ENCODE measurements around the gene ADGRE2.
"Not testable (repeated sequence)": the region's sequence is repeated elsewhere in the genome, so short reads cannot be mapped to it uniquely, and the experiment has no call there.

Gene ADGRE2

DNA sequence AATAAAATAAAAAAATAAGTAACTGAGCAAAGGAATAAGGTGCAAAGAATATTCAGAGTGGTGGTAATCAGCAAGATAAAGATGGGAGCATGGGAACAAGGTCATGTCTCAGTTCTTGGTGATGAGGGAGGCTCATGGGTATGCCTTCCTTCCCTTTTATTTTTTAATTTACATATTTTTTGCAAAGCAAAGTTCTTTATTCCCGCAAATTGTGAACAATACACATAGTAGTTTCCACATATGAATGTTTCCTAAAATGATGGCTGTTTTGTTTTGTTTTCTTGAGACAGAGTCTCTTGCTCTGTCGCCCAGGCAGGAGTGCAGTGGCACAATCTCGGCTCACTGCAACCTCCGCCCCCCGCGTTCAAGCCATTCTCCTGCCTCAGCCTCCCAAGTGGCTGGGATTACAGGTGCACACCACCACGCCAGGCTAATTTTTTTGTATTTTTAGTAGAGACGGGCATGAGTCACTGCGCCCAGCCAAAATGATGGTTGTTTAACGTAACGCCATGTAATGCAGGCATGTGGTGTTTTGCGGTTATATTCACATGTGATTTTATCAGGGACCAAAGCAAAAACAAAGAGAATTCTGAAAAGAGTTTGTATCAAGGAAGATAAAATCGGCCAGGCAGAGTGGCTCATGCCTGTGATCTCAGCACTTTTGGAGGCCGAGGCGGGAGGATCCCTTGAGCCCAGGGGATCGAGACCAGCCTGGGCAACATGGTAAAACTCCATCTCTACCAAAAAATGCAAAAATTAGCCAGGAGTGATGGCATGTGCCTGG lies 4.5 kb upstream of the ADGRE2 start:
- H3K36me3 ChIP-seq (ENCODE audit: control insufficient read depth, insufficient read depth, low read length): no peaks in the 10 kb centered on the region
- no peaks in the 10 kb centered on the region for H3K79me2 ChIP-seq
- TF ChIP-seq, protein P1, sequence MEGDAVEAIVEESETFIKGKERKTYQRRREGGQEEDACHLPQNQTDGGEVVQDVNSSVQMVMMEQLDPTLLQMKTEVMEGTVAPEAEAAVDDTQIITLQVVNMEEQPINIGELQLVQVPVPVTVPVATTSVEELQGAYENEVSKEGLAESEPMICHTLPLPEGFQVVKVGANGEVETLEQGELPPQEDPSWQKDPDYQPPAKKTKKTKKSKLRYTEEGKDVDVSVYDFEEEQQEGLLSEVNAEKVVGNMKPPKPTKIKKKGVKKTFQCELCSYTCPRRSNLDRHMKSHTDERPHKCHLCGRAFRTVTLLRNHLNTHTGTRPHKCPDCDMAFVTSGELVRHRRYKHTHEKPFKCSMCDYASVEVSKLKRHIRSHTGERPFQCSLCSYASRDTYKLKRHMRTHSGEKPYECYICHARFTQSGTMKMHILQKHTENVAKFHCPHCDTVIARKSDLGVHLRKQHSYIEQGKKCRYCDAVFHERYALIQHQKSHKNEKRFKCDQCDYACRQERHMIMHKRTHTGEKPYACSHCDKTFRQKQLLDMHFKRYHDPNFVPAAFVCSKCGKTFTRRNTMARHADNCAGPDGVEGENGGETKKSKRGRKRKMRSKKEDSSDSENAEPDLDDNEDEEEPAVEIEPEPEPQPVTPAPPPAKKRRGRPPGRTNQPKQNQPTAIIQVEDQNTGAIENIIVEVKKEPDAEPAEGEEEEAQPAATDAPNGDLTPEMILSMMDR (IDR thresholded peaks at IDR 0.05): no peak
- no peaks in the 10 kb centered on the region for H3K4me1 ChIP-seq
- no peak overlapping the region for H3K27ac ChIP-seq
- H3K4me2 ChIP-seq (ENCODE audit: low read length): no peak overlapping the region
- no peaks in the 10 kb centered on the region for H3K27me3 ChIP-seq (ENCODE audit: control insufficient read depth, insufficient read depth, low read length)
- no peak overlapping the region for H3K9ac ChIP-seq
- no peaks in the 10 kb centered on the region for H3K9me3 ChIP-seq (ENCODE audit: control insufficient read depth, low read length)
- H2AFZ ChIP-seq: no peak overlapping the region
- H3K4me3 ChIP-seq (ENCODE audit: low read depth, low read length): no peak overlapping the region

DNA sequence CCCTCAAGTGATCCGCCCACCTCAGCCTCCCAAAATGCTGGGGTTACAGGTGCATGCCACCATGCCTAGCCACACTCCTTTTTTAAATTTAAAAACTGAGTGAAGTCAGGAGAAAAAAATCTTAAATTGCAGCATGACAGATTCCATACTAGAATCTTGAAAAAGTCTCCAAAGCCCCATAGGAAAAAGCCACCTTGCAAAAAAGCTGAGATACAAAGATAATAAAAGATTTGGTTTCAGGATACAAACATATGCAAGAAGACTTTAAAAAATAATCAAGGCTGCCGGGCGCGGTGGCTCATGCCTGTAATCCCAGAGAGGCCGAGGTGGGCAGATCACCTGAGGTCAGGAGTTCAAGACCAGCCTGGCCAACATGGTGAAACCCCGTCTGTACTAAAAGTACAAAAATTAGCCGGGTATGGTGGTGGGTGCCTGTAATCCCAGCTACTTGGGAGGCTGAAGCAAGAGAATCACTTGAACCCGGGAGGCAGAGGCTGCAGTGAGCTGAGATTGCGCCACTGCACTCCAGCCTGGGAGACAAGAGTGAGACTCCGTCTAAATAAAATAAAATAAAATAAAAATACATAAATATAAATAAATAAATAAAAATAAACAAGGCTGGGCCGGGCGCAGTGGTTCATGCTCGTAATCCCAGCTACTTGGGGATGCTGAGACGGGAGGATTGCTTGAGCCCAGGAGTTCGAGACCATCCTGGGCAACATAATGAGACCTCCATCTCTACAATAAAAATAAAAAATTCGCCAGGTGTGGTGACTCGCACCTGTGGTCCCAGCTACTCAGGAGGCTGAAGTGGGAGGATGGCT lies 3.6 kb upstream of the ADGRE2 start:
- not testable (repeated sequence) for H3K27me3 ChIP-seq (ENCODE audit: control insufficient read depth, insufficient read depth, low read length); H2AFZ ChIP-seq

DNA sequence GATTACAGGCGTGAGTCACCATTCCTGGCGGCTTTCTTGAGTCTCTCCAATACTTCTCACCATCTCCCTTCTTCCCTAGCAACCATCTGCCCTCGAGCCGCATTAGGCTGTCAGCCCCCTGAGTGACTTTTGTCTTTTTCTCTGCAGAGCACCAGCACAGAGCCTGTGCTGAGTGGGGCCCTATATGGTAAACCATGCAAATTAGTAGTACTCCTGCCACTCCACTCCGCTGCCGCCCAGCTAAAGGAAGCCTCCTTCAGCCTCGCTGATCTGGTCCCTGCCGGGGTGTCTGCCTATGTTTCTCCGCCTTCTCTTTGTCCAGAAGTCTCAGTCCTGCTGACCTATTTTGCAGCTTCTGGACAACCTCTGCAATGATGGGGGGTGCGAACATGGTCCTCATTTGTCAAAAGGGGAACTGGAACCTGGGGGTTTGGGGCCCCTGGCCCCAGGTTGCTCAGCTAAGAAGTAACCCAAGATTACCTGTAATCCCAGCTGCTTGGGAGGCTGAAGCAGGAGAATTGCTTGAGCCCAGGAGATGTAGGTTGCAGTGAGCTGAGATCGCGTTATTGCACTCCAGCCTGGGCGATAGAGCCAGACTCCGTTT lies 2.4 kb upstream of the ADGRE2 start:
- not testable (repeated sequence) for H3K27me3 ChIP-seq (ENCODE audit: control insufficient read depth, insufficient read depth, low read length); H3K4me2 ChIP-seq (ENCODE audit: low read length); H2AFZ ChIP-seq; H3K79me2 ChIP-seq; H3K27ac ChIP-seq; H3K9ac ChIP-seq; H3K4me1 ChIP-seq; H3K4me3 ChIP-seq (ENCODE audit: low read depth, low read length); H3K36me3 ChIP-seq (ENCODE audit: control insufficient read depth, insufficient read depth, low read length); H3K9me3 ChIP-seq (ENCODE audit: control insufficient read depth, low read length)

More for the DNA sequence above, 3.6 kb upstream of the ADGRE2 start:
- not testable (repeated sequence) for H3K4me1 ChIP-seq; H3K9me3 ChIP-seq (ENCODE audit: control insufficient read depth, low read length); H3K79me2 ChIP-seq; H3K4me2 ChIP-seq (ENCODE audit: low read length); H3K36me3 ChIP-seq (ENCODE audit: control insufficient read depth, insufficient read depth, low read length); H3K27ac ChIP-seq; H3K4me3 ChIP-seq (ENCODE audit: low read depth, low read length); H3K9ac ChIP-seq

DNA sequence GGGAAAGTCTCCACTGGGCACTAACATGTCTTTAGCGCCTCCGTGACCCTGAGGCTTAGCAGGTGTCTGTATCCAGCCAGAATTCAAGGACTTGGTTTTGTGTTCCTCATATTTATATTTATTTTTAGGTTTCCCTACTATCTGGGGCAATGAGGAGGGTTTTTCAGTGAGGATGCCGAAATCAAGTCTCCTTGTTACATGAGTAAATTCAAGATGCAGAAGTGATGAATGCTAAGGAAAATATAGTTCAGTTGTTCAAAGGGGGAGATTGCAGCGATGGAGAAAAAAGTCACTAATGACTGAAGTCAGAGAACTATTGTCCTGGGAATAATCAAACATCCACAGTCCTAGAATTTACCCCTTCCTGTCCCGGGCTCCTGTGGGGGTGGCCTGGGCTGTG lies 791 bp upstream of the ADGRE2 start:
- H3K4me2 ChIP-seq (ENCODE audit: low read length): no peak overlapping the region
- no peaks in the 10 kb centered on the region for H3K36me3 ChIP-seq (ENCODE audit: control insufficient read depth, insufficient read depth, low read length)
- no peaks in the 10 kb centered on the region for H3K9me3 ChIP-seq (ENCODE audit: control insufficient read depth, low read length)
- H3K9ac ChIP-seq: no peak overlapping the region
- TF ChIP-seq, protein P1 (IDR thresholded peaks at IDR 0.05): no peak
- H2AFZ ChIP-seq: no peak overlapping the region
- no peak overlapping the region for H3K27ac ChIP-seq
- H3K27me3 ChIP-seq (ENCODE audit: control insufficient read depth, insufficient read depth, low read length): no peaks in the 10 kb centered on the region
- no peaks in the 10 kb centered on the region for H3K79me2 ChIP-seq
- H3K4me3 ChIP-seq (ENCODE audit: low read depth, low read length): no peak overlapping the region
- peaks cover 2% of the 10 kb centered on the region for H3K4me1 ChIP-seq

DNA sequence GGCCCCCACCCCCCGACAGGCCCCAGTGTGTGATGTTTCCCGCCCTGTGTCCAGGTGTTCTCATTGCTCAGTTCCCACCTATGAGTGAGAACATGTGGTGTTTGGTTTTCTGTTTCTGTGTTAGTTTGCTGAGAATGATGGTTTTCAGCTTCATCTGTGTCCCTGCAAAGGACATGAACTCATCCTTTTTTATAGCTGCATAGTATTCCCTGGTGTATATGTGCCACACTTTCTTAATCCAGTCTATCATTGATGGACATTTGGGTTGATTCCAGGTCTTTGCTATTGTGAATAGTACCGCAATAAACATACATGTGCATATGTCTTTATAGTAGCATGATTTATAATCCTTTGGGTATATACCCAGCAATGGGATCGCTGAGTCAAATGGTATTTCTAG lies 715 bp downstream of the ADGRE2 start:
- not testable (repeated sequence) for H2AFZ ChIP-seq; H3K4me3 ChIP-seq (ENCODE audit: low read depth, low read length); H3K79me2 ChIP-seq; H3K4me1 ChIP-seq; H3K9me3 ChIP-seq (ENCODE audit: control insufficient read depth, low read length); H3K9ac ChIP-seq; H3K4me2 ChIP-seq (ENCODE audit: low read length); H3K36me3 ChIP-seq (ENCODE audit: control insufficient read depth, insufficient read depth, low read length); H3K27ac ChIP-seq; H3K27me3 ChIP-seq (ENCODE audit: control insufficient read depth, insufficient read depth, low read length)
